Smooth muscle cell of the umbilical artery (primary cell): ENCODE measurements around the gene GGA3. TPM values are rescaled to one million over a fixed set of nuclear protein-coding genes. Genes with fewer than 3 reads are reported as not detected.

Experiments used
- total RNA-seq: library from RNA; depleted of rRNA; stranded (reverse); fragments of >200 nt; gene quantifications from 2 replicates; pipeline ENCODE4 v1.2.3, GENCODE V29; 2014

Gene GGA3
- total RNA-seq, result 9.8 and 17.8 TPM in 2 replicates

GRCh38 chr17:75261336-75262111 lies at the start of gene GGA3, which contains the start of gene MRPS7:
GGA3 (minus strand) TSS chr17:75261606; CDS start chr17:75261587, 19 bp downstream.
MRPS7 (plus strand) TSS chr17:75261879; CDS start chr17:75261901, 22 bp downstream.

DNA sequence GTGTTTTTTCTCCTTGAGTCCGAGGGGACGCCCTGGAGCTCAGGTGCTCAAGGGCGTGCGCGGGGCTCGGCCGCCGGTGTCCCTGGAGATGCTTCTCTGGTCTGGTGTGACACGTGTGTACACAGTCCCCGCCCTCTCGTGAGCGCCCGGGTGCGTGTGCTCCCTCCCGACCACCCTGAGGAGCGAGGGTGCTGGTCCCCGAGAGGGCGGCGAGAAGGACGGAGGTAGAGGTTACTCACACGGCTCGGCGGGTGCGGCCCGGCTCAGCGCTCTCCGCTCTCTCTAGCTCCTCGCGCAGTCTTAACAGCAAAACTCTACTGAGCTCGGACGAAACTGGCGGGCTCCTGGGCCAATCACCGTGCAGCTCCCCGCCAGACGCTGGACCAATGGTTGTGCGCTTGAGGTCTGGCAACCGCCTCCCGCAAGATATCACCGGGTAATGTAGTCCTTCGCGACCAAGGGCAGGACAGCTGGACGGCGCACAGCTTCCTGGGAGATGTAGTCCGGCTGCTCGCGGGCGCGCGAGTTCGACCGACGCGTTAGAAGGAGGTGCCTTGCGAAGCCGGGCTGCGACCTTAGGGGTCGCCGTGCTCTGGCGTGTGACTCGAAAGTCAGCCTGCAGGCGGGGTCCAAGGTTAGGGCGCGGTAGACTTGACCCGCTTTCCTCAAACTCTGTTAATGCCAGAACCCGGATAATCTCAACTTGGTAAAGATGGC lies 27.9 kb upstream of the GGA3 start, which contains the start of gene SLC25A19:
TSS of gene SLC25A19 (minus strand) at position 319 of the 717 bp plus-strand sequence. CDS start 2,669 bp downstream, outside the sequence.

GRCh38 chr17:75270966-75271232 lies 9.5 kb upstream of the GGA3 start, which contains the start of gene MIF4GD:
MIF4GD (minus strand) TSS chr17:75271231; CDS start chr17:75270195, 1,036 bp downstream.

DNA sequence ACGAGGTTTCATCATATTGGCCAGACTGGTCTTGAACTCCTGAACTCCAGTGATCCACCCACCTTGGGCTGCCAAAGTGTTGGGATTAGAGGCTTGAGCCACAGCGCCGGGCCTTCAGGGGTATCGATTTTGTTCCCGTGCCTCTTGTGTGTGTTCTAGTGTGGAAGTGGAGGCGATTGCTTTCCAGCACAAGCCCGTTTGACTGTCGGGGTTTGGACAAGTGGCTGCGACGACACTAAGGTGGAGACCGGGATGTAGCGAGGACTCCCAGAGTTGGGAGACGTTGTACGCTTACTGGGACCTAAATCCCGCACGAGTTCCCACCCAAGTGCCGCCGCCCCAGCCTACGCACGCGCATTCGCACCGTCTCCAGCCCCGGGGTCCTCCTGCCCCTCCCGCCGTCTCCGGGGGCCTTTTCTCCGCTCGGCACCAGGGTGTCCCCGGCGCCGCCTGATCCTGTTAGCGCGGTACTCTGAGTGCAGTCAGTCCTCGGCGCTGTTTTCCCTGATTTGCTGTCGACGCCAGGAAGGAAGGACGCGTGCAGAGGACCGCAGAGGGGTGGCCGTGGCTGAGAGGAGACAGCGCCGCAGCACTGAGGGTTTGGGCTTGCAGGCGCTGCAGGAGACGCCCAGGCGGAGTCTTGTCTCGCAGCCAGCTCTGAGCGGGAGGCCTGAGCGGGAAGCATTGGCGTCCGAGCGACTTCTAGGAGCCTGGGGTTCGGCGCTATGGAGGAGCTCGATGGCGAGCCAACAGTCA lies 56.2 kb downstream of the GGA3 start, which contains the start of gene NUP85:
TSS of gene NUP85 (plus strand) at position 643 of the 756 bp plus-strand sequence. CDS start at position 726, 83 bp downstream.

Other genes starting within 250 kb of the GGA3 start
- gene MRPL58, start 248.9 kb downstream of the GGA3 start, total RNA-seq, result 18.8 and 22.0 TPM in 2 replicates
- gene ATP5PD, start 214.6 kb downstream of the GGA3 start, total RNA-seq, result 202 and 315 TPM in 2 replicates
- 12.2 and 20.9 TPM in 2 replicates for gene KCTD2, start 214.4 kb downstream of the GGA3 start, total RNA-seq
- 7.4 and 12.3 TPM in 2 replicates for gene SLC16A5, start 173.7 kb downstream of the GGA3 start, total RNA-seq
- 1.8 and 2.8 TPM in 2 replicates for gene ARMC7, start 151.6 kb downstream of the GGA3 start, total RNA-seq
- 23.8 and 29.9 TPM in 2 replicates for gene NT5C, start 129.9 kb downstream of the GGA3 start, total RNA-seq
- gene JPT1, start 107.1 kb downstream of the GGA3 start, total RNA-seq, result 93.2 and 179 TPM in 2 replicates
- 79.5 and 89.1 TPM in 2 replicates for gene SUMO2, start 78.6 kb downstream of the GGA3 start, total RNA-seq
- gene NUP85, start 55.9 kb downstream of the GGA3 start, total RNA-seq, result 18.7 and 24.6 TPM in 2 replicates
- gene MRPS7, start 273 bp upstream of the GGA3 start, total RNA-seq, result 28.9 and 32.4 TPM in 2 replicates
- gene MIF4GD, start 9.6 kb upstream of the GGA3 start, total RNA-seq, result 5.6 and 6.2 TPM in 2 replicates
- 4.8 and 8.6 TPM in 2 replicates for gene SLC25A19, start 27.8 kb upstream of the GGA3 start, total RNA-seq
- 83.1 and 102 TPM in 2 replicates for gene GRB2, start 144.1 kb upstream of the GGA3 start, total RNA-seq
- gene TMEM94, start 195.0 kb upstream of the GGA3 start, total RNA-seq, result 39.2 and 69.2 TPM in 2 replicates